Adrenal gland (tissue), 5 donors: ENCODE data around the gene KIF1A.

Experiments used
- POLR2A ChIP-seq, 2 donors: fragments of 450-650 bp; IDR thresholded peaks; one replicate each; pipeline ENCODE4 v1.6.1; 2017; ENCODE audit warnings: antibody characterized with exemption in 2 of 2, mild to moderate bottlenecking in 2 of 2, moderate library complexity in 1 of 2
- TF ChIP-seq, protein P1 (sequence below), 6 experiments: fragments of 450-650 bp in 4 of 6; fragments of 200-600 bp in 2 of 6; sonication (generic) in 1 of 6; IDR thresholded peaks; 1 replicate in 5 of 6; 2 replicates in 1 of 6; pipeline versions ENCODE4 v1.5.1 to v1.8.0; 2016 to 2021; ENCODE audit warnings: antibody characterized with exemption in 6 of 6, mild to moderate bottlenecking in 2 of 6, moderate library complexity in 1 of 6
- donor health status: DM: no; HTN: no; CAD: no.

DNA sequence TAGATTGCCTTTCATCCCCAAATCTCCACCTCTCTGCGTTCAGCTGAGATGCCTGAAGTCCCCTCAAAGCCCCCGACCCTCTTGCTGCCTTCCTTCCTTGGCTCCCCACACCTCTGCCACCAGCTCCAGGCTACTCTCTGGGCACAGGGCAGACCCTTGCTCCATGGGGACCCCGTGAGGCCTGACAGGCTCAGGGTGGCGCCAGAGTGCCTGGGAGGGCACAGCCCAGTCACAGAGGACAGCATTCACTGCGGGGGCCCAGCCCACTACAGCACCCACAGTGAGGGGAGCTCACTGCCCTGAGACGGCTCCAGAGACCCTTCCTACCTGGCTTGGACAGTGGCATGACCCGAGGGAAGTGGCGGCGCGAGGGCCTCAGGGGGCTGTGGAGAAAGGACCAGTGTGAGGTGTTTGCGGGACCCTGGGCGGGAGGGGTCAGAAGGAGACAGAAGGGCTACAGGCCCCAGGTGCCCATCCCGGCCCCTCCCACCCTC lies 77.4 kb downstream of the KIF1A start:
- TF ChIP-seq, protein P1, sequence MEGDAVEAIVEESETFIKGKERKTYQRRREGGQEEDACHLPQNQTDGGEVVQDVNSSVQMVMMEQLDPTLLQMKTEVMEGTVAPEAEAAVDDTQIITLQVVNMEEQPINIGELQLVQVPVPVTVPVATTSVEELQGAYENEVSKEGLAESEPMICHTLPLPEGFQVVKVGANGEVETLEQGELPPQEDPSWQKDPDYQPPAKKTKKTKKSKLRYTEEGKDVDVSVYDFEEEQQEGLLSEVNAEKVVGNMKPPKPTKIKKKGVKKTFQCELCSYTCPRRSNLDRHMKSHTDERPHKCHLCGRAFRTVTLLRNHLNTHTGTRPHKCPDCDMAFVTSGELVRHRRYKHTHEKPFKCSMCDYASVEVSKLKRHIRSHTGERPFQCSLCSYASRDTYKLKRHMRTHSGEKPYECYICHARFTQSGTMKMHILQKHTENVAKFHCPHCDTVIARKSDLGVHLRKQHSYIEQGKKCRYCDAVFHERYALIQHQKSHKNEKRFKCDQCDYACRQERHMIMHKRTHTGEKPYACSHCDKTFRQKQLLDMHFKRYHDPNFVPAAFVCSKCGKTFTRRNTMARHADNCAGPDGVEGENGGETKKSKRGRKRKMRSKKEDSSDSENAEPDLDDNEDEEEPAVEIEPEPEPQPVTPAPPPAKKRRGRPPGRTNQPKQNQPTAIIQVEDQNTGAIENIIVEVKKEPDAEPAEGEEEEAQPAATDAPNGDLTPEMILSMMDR (IDR thresholded peaks at IDR 0.05): no peak
- no peak for TF ChIP-seq POLR2A (IDR thresholded peaks at IDR 0.05)
